Progenitor cell of endocrine pancreas (in vitro differentiated cells): ENCODE measurements around the gene SAE1. TPM values are rescaled to one million over a fixed set of nuclear protein-coding genes. Genes with fewer than 3 reads are reported as not detected.

ENCODE experiments used
- DNase-seq: peaks from one replicate; pipeline ENCODE4 v3.0.0; 2021; ENCODE audit warnings: low spot score; ENCODE audit not compliant: unreplicated experiment
- H3K27ac Mint-ChIP-seq: 2 replicates; pipeline ENCODE4 v1.8.0; 2021; ENCODE audit warnings: mild to moderate bottlenecking, moderate library complexity, mixed read lengths
- H3K27me3 Mint-ChIP-seq: 2 replicates; pipeline ENCODE4 v1.8.0; 2021; ENCODE audit warnings: mixed read lengths
- H3K36me3 Mint-ChIP-seq: 2 replicates; pipeline ENCODE4 v1.8.0; 2022; ENCODE audit warnings: mixed read lengths; ENCODE audit not compliant: insufficient read depth
- H3K4me1 Mint-ChIP-seq: 2 replicates; pipeline ENCODE4 v1.8.0; 2021; ENCODE audit warnings: low read depth, mixed read lengths
- H3K4me3 Mint-ChIP-seq: 2 replicates; pipeline ENCODE4 v1.8.0; 2021; ENCODE audit warnings: low read depth, mild to moderate bottlenecking, moderate library complexity, mixed read lengths
- H3K9me3 Mint-ChIP-seq: 2 replicates; pipeline ENCODE4 v1.8.0; 2021; ENCODE audit warnings: low read depth, mixed read lengths
- total RNA-seq: library from RNA; stranded (reverse); gene quantifications from 2 replicates; pipeline ENCODE4 v1.2.1, GENCODE V29; 2021
- TF ChIP-seq, protein P1 (sequence below): fragments of 200-600 bp; sonication (generic); IDR thresholded peaks from one replicate; pipeline ENCODE4 v1.5.0; 2021; ENCODE audit warnings: antibody characterized with exemption, mild to moderate bottlenecking; ENCODE audit not compliant: unreplicated experiment

SAE1 gene
- total RNA-seq, 1 donor from 2014 or later = 173 TPM

GRCh38 chr19:47225746-47226425 is 95.3 kb downstream of the SAE1 start:
- peak; percentile 86 for DNase-seq
- Mint-ChIP-seq H3K4me1 (peaks cover 9% of the 10 kb centered on the region), H3K9me3 (no peaks in the 10 kb centered on the region), H3K27me3 (no peaks in the 10 kb centered on the region), H3K36me3 (peaks cover 6% of the 10 kb centered on the region), H3K27ac (peak overlapping the region; percentile 95), H3K4me3 (peak overlapping the region; percentile 40)
- TF ChIP-seq, protein P1, sequence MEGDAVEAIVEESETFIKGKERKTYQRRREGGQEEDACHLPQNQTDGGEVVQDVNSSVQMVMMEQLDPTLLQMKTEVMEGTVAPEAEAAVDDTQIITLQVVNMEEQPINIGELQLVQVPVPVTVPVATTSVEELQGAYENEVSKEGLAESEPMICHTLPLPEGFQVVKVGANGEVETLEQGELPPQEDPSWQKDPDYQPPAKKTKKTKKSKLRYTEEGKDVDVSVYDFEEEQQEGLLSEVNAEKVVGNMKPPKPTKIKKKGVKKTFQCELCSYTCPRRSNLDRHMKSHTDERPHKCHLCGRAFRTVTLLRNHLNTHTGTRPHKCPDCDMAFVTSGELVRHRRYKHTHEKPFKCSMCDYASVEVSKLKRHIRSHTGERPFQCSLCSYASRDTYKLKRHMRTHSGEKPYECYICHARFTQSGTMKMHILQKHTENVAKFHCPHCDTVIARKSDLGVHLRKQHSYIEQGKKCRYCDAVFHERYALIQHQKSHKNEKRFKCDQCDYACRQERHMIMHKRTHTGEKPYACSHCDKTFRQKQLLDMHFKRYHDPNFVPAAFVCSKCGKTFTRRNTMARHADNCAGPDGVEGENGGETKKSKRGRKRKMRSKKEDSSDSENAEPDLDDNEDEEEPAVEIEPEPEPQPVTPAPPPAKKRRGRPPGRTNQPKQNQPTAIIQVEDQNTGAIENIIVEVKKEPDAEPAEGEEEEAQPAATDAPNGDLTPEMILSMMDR = peak; percentile 49

DNA sequence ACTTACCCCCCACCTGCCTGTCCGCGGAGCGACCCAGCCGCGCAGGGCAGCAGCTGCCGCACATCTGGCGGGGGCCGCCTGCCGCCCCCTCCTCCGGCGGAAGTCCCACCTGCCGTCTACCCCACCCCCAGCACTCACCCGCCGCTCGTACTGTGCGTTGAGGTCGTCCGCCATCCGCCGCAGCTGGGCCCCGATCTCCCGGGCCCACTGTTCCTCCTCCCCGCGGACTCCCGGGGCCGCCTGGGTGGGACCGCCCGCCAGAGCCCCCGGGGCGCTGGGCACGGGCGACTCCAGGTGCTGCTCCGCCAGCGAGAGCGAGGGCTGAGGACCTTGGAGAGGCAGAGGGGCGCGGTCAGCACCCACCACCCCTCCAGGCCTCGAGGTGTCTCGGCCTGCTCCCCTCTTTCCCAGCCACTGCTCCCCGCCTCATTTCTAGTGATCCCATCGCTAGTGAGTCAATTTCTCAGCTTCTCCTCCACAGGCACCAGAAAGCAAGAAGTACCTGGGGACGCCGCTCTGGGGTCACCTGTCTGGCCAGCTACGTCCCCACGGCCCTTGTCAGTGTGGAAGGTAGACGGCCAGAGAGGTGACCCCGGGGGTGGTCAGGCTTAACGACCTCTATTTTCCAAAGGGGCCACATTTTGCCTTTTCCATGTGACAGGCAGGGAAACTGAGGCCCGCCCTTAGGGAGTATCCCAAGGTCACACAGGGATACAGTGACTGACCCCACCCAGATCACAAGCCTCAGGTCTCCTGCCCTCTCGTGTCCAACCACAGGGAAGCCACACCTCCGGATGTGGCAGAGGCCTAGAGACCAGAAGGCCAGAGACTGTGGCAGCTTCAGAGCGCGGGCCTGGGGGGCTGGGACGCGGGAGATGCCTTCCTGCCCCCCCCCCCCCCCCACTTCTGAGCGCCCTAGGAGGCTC is 96.1 kb downstream of the SAE1 start:
- DNase-seq = no peak
- TF ChIP-seq, protein P1 = no peak
- H3K4me3 Mint-ChIP-seq = peak overlapping the region; percentile 71
- H3K27ac Mint-ChIP-seq = peak overlapping the region; percentile 97
- no peaks in the 10 kb centered on the region for H3K27me3 Mint-ChIP-seq
- peaks cover 6% of the 10 kb centered on the region for H3K36me3 Mint-ChIP-seq
- H3K9me3 Mint-ChIP-seq = no peaks in the 10 kb centered on the region
- peaks cover 13% of the 10 kb centered on the region for H3K4me1 Mint-ChIP-seq

GRCh38 chr19:47227352-47228167 is 96.9 kb downstream of the SAE1 start:
- H3K27ac Mint-ChIP-seq = peak overlapping the region; percentile 97
- DNase-seq = peak; percentile 59
- H3K36me3 Mint-ChIP-seq = peaks cover 4% of the 10 kb centered on the region
- H3K27me3 Mint-ChIP-seq = no peaks in the 10 kb centered on the region
- H3K4me1 Mint-ChIP-seq = peaks cover 18% of the 10 kb centered on the region
- H3K9me3 Mint-ChIP-seq = no peaks in the 10 kb centered on the region
- TF ChIP-seq, protein P1 = no peak
- H3K4me3 Mint-ChIP-seq = peak overlapping the region; percentile 68

DNA sequence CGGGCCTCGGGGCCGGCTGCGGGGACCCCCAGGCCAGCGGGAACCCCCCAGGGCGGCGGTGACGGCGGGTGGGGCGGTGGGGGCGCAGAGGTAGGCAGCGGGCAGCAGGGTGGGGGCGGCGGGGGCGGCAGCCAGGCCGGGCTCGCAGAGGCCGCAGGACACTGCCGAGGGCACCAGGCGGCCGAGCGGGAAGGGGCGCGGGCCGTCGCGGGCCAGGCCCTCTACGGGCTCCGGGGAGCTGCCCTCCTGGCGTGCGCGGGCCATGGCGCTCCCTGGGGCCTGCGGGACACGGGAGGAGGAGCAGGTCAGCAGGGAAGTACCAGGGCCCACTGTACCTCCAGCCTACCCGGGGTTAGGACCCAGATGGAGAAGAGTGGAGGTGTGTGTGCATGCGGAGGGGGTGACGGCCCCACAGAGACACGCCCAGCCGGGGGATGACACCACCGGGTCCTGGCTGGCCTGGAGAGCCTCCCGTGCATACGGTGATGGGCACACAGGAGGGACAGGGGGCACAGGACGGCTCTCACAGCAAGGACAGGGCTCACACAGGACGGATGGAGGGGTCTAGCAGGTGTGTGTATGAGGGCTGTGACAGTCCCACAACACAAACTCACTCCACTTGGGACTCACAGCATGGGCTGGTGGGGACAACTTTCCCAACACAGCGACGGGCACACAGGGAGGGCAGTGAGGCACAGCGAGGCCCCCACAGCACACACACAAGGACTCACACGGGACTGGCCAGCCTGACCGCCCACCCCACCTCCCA is 97.7 kb downstream of the SAE1 start:
- Mint-ChIP-seq H3K9me3 (no peaks in the 10 kb centered on the region), H3K27me3 (no peaks in the 10 kb centered on the region), H3K36me3 (peaks cover 4% of the 10 kb centered on the region)

More for the DNA sequence above, 97.7 kb downstream of the SAE1 start:
- H3K4me1 Mint-ChIP-seq = peaks cover 21% of the 10 kb centered on the region
- TF ChIP-seq, protein P1 = no peak
- H3K27ac Mint-ChIP-seq = no peak overlapping the region
- DNase-seq = peak; percentile 31
- peak overlapping the region; percentile 68 for H3K4me3 Mint-ChIP-seq
